ENCODE measurements around the gene AKAP3.

Gene AKAP3

GRCh38 chr12:4572680-4573079, 76.2 kb downstream of the AKAP3 start:
- no peak overlapping the region for H3K4me3 ChIP-seq (ENCODE audit: low read depth, low read length)
- TF ChIP-seq, protein P1, sequence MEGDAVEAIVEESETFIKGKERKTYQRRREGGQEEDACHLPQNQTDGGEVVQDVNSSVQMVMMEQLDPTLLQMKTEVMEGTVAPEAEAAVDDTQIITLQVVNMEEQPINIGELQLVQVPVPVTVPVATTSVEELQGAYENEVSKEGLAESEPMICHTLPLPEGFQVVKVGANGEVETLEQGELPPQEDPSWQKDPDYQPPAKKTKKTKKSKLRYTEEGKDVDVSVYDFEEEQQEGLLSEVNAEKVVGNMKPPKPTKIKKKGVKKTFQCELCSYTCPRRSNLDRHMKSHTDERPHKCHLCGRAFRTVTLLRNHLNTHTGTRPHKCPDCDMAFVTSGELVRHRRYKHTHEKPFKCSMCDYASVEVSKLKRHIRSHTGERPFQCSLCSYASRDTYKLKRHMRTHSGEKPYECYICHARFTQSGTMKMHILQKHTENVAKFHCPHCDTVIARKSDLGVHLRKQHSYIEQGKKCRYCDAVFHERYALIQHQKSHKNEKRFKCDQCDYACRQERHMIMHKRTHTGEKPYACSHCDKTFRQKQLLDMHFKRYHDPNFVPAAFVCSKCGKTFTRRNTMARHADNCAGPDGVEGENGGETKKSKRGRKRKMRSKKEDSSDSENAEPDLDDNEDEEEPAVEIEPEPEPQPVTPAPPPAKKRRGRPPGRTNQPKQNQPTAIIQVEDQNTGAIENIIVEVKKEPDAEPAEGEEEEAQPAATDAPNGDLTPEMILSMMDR (IDR thresholded peaks at IDR 0.05; ENCODE audit: control insufficient read depth, extremely low read depth, insufficient read depth), result no peak
- no peak for DNase-seq (ENCODE audit: low read depth)

- no peak for DNase-seq (ENCODE audit: low read depth)
- no peak overlapping the region for H3K4me3 ChIP-seq (ENCODE audit: low read depth, low read length)
- TF ChIP-seq, protein P1 (IDR thresholded peaks at IDR 0.05; ENCODE audit: control insufficient read depth, extremely low read depth, insufficient read depth), result no peak
These were observed 79.6 kb downstream of the AKAP3 start for GRCh38 chr12:4569261-4569660.

- no peak for DNase-seq (ENCODE audit: low read depth)
- H3K4me3 ChIP-seq (ENCODE audit: low read depth, low read length), result no peak overlapping the region
- TF ChIP-seq, protein P1 (IDR thresholded peaks at IDR 0.05; ENCODE audit: control insufficient read depth, extremely low read depth, insufficient read depth), result no peak
These were observed 81.6 kb downstream of the AKAP3 start for GRCh38 chr12:4567073-4567881.

DNA sequence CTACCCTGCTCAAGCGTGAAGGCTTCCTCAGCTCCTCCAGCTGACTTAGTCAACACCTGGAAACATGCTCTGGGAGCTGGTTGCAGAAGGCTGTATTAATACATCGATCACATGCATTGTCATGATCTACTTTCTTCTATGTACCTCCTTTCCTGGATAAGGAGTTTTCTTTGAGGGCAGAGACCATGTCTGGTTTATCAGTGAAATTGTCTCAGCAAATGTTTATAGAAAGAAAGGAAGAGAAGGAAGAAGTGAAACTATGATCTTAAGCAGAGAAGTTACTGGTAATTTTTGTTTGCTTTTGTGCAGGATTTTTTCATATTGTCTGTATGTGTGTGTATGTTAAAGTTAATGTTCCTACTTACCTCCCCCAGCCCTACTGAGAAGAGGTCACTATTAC, 82.4 kb downstream of the AKAP3 start:
- TF ChIP-seq, protein P1 (IDR thresholded peaks at IDR 0.05; ENCODE audit: control insufficient read depth, extremely low read depth, insufficient read depth), result no peak
- no peak overlapping the region for H3K4me3 ChIP-seq (ENCODE audit: low read depth, low read length)
- DNase-seq (ENCODE audit: low read depth), result no peak
